Measurements from ENCODE around the gene OR4F15.
"Not testable (repeated sequence)": the region's sequence is repeated elsewhere in the genome, so short reads cannot be mapped to it uniquely, and the experiment has no call there.

OR4F15 gene, protein sequence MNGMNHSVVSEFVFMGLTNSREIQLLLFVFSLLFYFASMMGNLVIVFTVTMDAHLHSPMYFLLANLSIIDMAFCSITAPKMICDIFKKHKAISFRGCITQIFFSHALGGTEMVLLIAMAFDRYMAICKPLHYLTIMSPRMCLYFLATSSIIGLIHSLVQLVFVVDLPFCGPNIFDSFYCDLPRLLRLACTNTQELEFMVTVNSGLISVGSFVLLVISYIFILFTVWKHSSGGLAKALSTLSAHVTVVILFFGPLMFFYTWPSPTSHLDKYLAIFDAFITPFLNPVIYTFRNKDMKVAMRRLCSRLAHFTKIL

GRCh38 chr15:101811902-101812301 is at the start of gene OR4F15:
Gene OR4F15 (plus strand): TSS chr15:101812202. CDS start chr15:101818187, 5,985 bp downstream.
- H3K4me1 ChIP-seq (ENCODE audit: control insufficient read depth in 1 of 2, insufficient read depth in 1 of 2, low read depth in 1 of 2, low read length in 1 of 2), result no peaks in the 10 kb centered on the region
- no peak within 1 kb of the TSS for H3K27ac ChIP-seq
- no peak within 1 kb of the TSS for H3K4me3 ChIP-seq (ENCODE audit: low read depth in 1 of 2, low read length in 1 of 2)
- TF ChIP-seq, protein P1, sequence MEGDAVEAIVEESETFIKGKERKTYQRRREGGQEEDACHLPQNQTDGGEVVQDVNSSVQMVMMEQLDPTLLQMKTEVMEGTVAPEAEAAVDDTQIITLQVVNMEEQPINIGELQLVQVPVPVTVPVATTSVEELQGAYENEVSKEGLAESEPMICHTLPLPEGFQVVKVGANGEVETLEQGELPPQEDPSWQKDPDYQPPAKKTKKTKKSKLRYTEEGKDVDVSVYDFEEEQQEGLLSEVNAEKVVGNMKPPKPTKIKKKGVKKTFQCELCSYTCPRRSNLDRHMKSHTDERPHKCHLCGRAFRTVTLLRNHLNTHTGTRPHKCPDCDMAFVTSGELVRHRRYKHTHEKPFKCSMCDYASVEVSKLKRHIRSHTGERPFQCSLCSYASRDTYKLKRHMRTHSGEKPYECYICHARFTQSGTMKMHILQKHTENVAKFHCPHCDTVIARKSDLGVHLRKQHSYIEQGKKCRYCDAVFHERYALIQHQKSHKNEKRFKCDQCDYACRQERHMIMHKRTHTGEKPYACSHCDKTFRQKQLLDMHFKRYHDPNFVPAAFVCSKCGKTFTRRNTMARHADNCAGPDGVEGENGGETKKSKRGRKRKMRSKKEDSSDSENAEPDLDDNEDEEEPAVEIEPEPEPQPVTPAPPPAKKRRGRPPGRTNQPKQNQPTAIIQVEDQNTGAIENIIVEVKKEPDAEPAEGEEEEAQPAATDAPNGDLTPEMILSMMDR (IDR thresholded peaks at IDR 0.05), result no peak
- H3K9me3 ChIP-seq, result no peaks in the 10 kb centered on the region
- H3K36me3 ChIP-seq, result no peaks in the 10 kb centered on the region
- peaks cover 7% of the 10 kb centered on the region for H3K27me3 ChIP-seq

DNA sequence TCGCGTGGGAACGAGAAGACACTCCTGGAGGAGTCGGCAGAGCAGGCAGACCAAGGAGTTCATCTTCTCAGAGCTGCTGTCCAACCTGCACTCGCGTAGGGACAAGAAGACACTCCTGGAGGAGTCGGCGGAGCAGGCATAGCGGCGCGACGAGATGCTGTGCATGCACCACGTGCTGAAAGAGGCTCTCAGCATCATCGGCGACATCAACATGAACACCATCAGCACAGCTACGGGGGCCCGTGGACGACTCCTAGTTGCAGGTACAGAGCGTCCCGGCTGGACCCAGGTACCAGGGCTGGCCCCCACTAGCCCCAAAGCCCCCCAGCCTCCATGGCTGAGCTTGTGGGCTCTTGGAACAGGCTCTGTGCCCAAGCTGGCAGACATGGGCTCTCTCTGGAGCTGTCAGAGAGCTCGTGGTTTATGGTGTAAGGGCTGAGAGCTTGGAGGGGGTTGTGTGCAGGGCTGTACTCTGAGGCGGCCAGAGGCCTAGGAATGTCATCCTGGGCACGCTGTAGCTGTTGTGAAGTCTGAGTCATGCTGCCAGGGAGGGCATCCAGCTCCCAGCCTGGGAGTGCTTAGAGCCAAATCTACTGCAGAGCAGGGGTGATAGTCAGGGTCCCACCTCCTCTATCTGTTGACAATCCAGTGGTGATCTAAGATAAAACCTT is 47.2 kb upstream of the OR4F15 start:
- not testable (repeated sequence) for H3K4me1 ChIP-seq (ENCODE audit: control insufficient read depth in 1 of 2, insufficient read depth in 1 of 2, low read depth in 1 of 2, low read length in 1 of 2); H3K9me3 ChIP-seq

GRCh38 chr15:101765340-101765671 is 46.7 kb upstream of the OR4F15 start:
- not testable (repeated sequence) for H3K4me3 ChIP-seq (ENCODE audit: low read depth in 1 of 2, low read length in 1 of 2); H3K36me3 ChIP-seq; H3K27ac ChIP-seq; H3K9me3 ChIP-seq; H3K4me1 ChIP-seq (ENCODE audit: control insufficient read depth in 1 of 2, insufficient read depth in 1 of 2, low read depth in 1 of 2, low read length in 1 of 2); H3K27me3 ChIP-seq

More for the DNA sequence above, 47.2 kb upstream of the OR4F15 start:
- not testable (repeated sequence) for H3K4me3 ChIP-seq (ENCODE audit: low read depth in 1 of 2, low read length in 1 of 2); H3K27me3 ChIP-seq; H3K36me3 ChIP-seq; H3K27ac ChIP-seq

DNA sequence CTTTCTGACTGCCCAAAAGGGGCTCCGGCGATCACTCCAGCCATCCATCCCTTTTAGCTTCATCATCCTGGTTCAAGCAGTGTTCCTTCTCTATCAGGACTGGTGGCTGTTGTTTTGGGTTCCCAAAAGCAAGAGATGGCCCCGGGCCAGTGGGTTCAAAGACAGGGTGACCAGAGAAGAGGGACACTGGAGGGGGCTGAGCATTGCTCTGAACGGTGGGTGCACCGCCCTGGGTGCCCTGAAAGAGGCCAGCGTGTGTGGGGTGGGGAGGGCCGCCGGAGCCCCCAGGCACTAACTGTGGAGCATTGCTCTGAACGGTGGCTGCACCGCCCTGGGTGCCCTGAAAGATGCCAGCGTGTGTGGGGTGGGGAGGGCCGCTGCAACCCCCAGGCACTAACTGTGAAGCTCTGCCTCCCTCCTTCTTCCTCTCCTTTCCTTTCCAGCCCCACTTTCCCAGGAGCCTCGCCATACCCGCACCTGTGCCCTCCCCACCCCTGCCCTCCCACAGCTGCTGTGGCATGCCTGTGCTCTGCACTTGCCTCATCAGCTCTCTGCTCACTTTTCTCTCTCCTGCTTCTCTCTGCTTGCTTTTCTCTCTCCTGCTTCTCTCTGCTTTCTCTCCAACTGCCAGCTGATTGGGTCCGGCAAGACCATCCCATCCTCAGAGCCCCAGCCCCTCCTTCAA is 46.1 kb upstream of the OR4F15 start:
- Histone ChIP-seq H3K9me3 (no peaks in the 10 kb centered on the region), H3K27me3 (no peaks in the 10 kb centered on the region), H3K36me3 (no peaks in the 10 kb centered on the region), H3K27ac (no peak overlapping the region), H3K4me1 (ENCODE audit: control insufficient read depth in 1 of 2, insufficient read depth in 1 of 2, low read depth in 1 of 2, low read length in 1 of 2) (no peaks in the 10 kb centered on the region), H3K4me3 (ENCODE audit: low read depth in 1 of 2, low read length in 1 of 2) (no peak overlapping the region)
- TF ChIP-seq, protein P1 (IDR thresholded peaks at IDR 0.05), result no peak

DNA sequence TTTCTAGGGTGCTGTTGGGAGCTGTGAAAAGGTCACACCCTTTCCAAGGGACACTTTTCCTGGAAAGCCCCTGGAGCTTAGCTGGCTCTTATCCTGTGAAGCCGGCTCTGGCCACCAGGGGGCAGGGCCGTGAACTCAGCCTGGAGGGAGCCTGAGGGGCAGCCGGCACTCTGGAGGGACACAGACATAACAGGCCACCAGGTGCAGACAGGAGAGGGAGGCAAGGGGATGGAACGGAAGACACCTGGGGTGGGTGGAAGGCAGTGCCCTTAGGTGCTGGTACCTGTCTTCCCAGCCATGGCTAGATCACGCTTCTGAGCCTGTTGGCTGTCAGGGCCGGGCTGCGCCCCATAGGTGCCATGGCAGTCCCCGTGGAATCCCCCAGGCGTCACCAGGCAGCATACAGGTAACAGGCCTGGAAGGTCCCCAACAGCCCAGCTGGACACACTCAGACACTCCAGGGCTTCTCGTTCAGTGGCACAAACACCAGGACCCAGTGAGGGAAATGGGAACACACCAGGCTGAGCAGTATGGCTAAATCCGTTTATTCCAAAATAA is 44.8 kb upstream of the OR4F15 start:
- not testable (repeated sequence) for H3K9me3 ChIP-seq, H3K36me3 ChIP-seq, H3K27ac ChIP-seq

GRCh38 chr15:101772921-101773320 is 39.1 kb upstream of the OR4F15 start:
- Histone ChIP-seq H3K4me1 (ENCODE audit: control insufficient read depth in 1 of 2, insufficient read depth in 1 of 2, low read depth in 1 of 2, low read length in 1 of 2) (no peaks in the 10 kb centered on the region), H3K9me3 (no peaks in the 10 kb centered on the region), H3K27ac (no peak overlapping the region), H3K4me3 (ENCODE audit: low read depth in 1 of 2, low read length in 1 of 2) (no peak overlapping the region), H3K36me3 (no peaks in the 10 kb centered on the region), H3K27me3 (no peaks in the 10 kb centered on the region)
- TF ChIP-seq, protein P1 (IDR thresholded peaks at IDR 0.05), result no peak

More for the DNA sequence above, 44.8 kb upstream of the OR4F15 start:
- not testable (repeated sequence) for H3K4me3 ChIP-seq (ENCODE audit: low read depth in 1 of 2, low read length in 1 of 2); H3K4me1 ChIP-seq (ENCODE audit: control insufficient read depth in 1 of 2, insufficient read depth in 1 of 2, low read depth in 1 of 2, low read length in 1 of 2); H3K27me3 ChIP-seq

Data from neutrophil (primary cell).